ENCODE measurements around the gene DDX60.

- TF ChIP-seq EZH2 (IDR thresholded peaks at IDR 0.05; ENCODE audit: low read depth) (no peak), CTCF (conservative IDR thresholded peaks at IDR 0.05) (no peak)
Measured at GRCh38 chr4:168325591-168325990, 7.0 kb upstream of the DDX60 start.

Data from PC-9 (cell line).